HG03457 (cell line): ENCODE data around the gene REEP6.
"Not testable (repeated sequence)": the region's sequence is repeated elsewhere in the genome, so short reads cannot be mapped to it uniquely, and the experiment has no call there.

Experiments used
- ATAC-seq: cut with Tn5 transposase; IDR thresholded peaks from one replicate; pipeline ENCODE4 v1.9.1; 2021; ENCODE audit warnings: moderate number of reproducible peaks; ENCODE audit not compliant: unreplicated experiment

REEP6 gene

DNA sequence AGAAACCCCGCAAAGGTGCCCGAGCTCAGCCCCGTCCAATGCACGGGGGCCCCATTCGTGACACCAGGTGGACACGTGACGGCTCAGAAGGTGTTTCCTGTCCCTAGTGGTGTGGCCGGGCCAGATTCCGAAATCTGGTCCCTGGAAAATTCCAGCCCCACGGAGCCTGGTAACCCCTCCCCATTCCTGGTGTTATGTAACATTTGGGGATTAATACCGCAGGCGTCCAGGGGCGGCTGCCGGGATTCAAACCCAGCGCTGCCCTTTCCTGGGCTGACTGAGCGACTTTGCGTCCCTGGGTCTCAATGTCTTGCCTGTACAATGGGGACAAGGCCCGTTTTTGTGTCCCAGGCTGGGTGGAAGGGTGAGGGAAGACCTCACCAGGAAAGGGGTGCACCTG, 31.9 kb downstream of the REEP6 start:
- ATAC-seq: no peak

DNA sequence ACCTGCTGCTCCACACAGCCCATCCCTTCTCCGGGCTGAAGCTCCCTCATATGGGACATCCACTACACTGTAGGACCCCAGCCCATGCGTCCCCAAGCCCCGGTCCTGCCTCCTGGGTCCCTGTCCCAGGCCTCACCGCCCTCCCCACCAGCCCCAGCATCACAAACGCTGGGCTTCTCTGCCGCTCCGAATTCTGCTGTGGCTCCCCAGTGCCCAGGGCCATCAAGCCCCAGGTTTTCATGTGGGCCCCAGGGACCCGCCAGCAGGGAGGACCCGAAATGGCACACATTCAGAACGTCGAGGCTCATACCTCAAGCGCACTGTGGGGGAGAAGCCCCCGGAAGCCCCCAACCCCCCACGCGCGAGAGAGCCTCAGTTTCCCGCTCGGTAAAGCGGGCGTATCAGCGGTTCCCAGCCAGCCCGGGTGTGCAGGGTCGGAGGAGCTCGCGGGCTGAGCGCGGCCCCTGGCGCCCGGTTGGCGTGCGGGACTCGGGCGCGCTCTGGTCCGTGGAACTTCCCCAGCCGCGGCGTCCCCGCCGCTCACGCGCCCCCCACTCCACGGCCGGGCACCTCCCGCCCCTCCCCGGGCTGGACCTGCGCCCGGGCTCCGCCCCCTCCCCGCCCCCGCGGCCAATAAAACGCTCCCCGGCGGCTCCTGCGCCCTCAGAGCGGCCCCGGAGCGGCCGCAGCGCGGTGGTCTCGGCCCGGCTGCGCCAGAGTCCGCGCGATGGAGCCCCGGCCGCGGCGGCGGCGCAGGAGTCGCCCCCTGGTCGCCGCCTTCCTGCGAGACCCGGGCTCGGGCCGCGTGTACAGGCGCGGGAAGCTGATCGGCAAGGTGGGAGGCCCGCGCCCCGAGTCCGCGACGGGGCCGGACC, 32.7 kb downstream of the REEP6 start, which contains the start of gene PLK5:
TSS of gene PLK5 (plus strand) at position 666 of the 875 bp plus-strand sequence. CDS start 2,920 bp downstream, outside the sequence.
- ATAC-seq: no peak

DNA sequence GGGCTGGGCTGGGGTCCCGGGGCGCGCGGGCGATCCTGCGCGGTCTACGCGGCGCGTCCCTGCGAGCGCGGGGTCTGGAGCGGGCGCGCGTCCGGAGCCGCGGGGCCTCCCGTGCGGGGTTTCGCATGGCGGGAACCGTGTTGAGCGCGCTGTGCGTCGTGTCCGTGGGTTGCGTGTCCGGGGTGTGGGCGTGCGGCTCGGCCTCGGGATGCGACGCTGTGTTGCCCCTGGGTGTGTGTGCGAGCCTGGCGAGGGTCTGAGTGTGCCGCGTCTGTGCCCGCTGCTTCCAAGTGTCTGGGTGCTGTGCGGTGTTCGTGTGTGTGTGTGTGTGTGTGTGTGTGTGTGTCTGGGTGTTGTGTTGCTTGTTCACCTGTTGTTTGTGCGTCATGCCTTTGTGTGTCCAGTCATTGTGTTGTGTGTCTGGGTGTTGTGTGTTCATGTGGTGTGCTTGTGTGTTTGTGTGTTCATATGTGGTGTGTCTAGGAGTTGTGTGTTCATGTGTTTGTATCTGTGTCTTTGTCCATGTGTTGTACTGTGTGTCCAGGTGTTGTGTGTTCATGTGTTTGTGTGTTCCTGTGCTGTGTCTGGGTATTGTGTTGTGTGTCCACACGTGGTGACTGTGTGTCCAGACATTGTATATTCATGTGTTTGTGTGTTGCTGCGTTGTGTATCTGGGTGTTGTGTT, 33.4 kb downstream of the REEP6 start:
- ATAC-seq: no peak

DNA sequence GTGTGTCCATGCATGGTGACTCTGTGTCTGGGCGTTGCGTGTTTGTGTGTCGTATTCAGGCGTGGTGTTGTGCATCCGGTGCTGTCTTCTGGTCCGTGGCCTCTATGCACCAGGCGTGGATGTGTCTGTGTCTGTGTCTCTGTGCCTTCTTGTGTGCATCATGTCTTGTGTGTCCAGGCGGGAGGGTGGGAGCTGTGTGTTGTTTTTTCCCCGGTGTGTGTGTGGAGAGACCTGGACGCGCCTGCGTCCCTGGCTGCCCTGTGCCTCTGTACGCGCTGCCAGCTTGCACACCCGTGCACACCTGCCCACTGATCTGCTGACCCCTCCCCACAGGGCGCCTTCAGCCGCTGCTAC, 34.0 kb downstream of the REEP6 start:
- ATAC-seq: no peak

DNA sequence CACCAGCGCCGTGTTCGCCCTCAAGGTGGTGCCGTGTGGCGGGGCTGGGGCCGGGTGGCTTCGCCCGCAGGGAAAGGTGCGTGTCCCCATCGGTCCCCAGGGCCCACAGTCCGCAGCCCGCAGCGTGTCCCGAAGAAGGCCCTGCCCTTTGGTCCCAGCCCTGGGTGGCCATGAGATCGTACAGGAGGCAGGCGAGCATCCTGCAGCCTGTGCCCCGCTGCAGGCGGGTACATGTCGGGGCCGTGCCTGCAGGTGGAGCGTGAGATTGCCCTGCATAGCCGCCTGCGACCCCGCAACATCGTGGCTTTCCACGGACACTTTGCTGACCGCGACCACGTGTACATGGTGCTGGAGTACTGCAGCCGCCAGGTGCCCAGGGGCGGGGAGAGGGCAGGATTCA, 34.4 kb downstream of the REEP6 start:
- no peak for ATAC-seq

DNA sequence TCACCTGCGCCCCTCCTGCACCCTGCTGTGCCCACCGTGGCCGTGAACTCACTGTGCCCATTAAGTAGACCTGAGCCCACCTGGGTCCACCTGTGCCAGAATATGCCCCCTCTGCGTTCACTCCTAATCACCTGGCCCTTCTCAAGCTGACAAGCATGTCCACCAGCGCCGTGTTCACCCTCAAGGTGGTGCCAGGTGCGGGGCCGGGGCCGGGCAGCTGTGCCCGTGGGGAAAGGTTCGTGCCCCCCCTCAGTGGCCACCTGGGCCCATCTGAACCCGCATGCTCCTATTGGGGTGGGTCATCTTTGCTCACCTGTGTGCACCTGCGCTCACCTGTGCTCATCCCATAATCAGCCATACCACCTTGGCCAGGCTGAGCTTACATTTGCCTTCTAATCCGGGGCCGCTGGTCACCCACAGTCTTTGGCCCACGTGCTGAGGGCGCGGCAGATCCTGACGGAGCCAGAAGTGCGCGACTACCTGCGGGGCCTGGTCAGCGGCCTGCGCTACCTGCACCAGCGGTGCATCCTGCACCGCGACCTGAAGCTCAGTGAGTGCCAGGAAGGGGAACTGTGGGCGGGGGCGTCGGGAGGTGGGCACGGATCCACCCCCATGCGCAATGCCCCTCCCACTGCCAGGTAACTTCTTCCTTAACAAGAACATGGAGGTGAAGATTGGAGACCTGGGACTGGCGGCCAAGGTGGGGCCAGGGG, 35.2 kb downstream of the REEP6 start:
- ATAC-seq: no peak

DNA sequence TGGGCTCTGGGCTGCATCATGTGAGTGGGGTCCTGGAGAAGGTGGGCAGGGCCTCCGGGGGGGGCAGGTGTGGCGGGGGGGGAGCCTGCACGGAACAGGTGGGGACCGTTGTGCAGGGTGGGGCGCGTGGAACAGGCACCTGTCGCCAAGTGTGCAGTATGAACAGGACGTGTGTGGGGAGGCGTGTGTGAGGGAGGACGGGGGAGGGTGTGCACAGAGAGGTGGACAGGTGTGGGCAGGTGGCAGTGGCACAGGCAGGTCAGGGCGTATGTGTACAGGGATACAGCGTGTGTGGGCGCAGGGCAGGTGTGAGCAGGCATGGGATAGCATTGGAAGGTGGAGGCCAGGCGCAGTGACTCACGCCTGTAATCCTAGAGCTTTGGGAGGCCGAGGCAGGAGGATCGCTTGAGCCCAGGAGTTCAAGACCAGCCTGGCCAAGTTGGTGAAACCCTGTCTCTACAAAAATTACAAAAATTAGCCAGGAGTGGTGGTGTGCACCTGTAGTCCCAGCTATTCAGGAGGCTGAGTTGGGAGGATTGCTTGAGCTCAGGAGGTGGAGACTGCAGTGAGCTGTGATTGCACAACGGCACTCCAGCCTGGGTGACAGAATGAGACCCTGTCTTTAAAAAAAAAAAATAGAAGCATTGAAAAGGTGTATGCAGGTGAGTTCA, 36.1 kb downstream of the REEP6 start:
- ATAC-seq: no peak

DNA sequence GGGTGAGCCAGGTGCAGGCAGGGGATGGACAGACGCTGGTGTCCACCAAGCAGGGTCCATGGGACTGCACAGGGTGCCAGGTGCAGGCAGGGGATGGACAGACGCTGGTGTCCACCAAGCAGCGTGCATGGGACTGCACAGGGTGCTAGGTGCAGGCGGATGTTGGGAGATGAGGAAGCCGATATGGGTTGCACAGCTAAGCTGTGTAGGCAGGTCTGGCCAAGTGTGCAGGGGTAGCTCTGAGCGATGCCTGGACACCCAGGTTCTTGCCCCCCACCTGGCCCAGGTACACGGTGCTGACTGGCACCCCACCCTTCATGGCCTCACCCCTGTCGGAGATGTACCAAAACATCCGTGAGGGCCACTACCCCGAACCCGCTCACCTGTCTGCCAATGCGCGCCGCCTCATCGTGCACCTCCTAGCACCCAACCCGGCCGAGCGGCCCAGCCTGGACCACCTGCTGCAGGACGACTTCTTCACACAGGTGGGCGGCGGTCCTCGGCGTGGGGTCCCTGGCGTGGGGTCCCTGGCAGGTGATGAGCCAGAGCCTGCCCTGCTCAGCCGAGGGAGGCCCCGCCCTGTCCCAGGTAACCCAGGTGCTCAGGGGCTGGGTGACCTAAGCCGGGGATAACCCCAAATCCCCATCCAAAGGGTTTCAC, 36.8 kb downstream of the REEP6 start:
- no peak for ATAC-seq

DNA sequence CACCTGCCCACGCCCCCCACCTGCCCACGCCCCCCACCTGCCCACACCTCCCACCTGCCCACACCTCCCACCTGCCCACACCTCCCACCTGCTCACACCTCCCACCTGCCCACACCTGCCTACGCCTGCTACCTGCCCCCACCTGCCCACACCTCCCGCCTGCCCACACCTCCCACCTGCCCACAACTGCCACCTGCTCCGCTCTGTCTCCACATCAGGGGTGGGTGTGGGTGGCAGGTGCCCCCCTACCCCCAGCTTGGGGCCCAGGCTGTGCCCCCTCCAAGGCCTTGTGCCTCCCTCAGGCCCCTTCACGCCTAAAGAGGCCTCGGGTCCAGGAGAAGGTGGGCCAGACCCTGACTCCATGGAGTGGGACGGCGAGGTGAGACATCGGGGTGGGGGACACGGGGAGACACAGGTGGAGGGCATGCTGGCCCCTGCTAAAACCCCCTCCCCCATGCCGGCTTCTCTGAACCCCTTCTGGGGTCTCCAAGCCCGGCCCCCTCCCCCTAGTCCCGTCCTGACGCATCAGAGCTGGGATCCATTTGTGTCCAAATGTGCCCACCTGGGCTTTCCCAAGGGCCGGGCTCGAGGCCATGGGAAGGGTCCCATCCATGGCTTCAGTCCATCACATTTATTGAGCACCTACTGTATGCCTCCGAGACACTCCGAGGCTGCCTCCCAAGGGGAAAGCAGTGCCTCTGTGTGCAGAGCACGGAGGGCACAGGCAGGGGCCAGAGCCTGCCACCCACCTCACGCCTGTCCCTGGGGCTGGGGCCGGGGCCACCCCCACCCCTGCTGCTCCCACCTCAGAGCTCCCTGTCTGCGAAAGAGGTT, 37.8 kb downstream of the REEP6 start:
- no peak for ATAC-seq

DNA sequence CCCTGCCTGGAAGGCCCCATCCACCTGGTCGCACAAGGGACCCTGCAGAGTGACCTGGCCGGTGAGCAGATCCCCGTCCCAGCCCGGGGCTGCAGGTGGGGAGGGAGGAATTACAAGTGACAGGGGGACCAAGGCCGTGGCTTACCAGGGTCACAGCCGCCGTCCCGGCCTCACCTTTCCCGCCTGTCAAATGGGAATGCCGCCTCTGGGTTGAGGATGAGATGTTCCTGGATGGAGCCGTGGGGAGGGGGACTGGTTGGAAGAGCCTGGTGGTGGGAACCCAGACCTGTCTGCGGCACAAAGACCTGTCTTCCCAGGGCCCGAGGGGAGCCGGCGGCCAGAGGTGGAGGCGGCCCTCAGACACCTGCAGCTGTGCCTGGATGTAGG, 38.4 kb downstream of the REEP6 start:
- no peak for ATAC-seq

DNA sequence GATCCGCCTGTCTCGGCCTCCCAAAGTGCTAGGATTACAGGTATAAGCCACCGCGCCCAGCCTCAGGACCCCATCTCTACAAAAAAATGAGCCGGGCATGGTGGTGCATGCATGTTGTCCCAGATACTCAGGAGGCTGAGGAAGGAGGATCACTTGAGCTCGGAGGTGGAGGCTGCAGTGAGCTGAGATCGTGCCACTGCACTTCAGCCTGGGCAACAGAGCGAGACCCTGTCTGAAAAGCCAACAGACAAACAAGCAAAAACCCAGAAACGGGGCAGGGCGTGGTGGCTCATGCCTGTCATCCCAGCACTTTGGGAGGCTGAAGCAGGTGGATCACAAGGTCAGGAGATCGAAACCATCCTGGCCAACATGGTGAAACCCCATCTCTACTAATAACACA, 39.9 kb downstream of the REEP6 start:
- ATAC-seq: not testable (repeated sequence)

DNA sequence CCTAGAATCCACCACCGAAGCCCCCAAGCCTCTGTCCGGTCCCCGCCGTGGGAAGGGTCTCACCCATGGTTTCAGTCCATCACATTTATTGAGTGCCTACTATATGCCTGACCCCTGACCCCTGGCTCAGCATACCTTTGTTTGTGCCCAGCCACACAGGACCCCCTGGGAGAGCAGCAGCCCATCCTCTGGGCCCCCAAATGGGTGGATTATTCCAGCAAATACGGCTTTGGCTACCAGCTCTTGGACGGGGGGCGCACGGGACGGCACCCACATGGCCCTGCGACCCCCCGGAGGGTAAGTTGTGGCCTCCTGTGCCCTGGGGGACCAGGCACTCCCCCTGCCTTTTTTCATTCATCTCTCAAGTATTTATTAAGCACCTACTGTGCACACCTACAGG, 40.6 kb downstream of the REEP6 start:
- ATAC-seq: no peak

DNA sequence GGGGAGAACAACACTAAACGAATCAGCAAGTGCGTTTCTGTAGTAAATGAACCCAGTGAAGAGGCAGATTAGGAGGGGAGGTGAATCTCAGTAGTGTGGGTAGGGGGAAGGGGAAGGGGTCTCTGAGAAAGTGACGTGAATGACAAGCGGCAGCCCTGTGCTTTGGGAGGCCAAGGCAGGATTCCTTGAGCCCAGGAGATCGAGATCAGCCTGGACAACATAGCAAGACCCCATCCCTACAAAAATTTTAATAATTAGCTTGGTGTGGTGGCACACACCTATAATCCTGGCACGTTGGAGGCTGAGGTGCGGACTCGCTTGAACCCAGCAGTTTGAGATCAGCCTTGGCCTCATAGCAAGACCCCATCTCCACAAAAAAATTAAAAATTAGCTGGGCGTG, 41.0 kb downstream of the REEP6 start:
- ATAC-seq: no peak

DNA sequence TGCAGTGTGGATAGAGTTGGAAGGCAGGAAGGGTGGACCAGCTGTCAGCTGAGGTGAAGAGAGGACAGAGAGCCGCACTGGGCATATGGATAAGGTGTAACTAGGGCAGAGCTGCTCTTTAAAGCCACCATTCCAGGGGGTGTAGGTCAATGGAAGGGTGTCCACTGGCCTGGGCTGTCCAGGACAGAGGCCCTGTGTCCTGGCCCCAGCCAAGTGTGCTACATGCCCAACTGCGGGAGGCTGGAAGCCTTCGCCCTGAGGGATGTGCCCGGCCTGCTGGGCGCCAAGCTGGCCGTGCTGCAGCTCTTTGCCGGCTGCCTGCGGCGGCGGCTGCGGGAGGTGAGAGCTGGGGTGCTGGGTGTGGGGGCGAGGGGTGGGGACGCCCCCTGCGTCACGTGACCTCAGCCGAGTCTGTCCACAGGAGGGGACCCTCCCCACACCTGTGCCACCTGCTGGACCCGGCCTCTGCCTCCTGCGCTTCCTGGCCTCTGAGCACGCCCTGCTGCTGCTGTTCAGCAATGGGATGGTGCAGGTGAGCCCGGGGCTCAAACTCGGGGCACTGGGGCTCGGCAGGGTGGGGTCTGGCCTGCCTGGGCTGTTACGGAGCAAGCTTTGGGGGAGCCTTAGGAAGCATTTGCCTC, 42.6 kb downstream of the REEP6 start:
- ATAC-seq: no peak

DNA sequence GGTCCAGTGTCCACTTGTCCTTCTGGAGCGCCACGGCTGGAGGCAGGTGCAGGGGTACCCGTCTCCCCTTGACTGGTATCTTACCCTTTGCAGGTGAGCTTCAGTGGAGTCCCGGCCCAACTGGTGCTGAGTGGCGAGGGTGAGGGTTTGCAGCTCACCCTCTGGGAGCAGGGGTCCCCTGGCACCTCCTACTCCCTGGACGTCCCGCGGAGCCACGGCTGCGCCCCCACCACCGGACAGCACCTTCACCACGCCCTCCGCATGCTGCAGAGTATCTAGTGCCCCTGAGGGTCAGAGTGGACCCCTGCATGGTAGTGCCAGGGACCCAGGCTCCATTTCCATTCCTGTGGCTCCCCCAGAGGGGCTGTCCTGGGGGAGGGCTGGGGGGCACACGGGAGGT, 44.0 kb downstream of the REEP6 start:
- ATAC-seq: no peak

DNA sequence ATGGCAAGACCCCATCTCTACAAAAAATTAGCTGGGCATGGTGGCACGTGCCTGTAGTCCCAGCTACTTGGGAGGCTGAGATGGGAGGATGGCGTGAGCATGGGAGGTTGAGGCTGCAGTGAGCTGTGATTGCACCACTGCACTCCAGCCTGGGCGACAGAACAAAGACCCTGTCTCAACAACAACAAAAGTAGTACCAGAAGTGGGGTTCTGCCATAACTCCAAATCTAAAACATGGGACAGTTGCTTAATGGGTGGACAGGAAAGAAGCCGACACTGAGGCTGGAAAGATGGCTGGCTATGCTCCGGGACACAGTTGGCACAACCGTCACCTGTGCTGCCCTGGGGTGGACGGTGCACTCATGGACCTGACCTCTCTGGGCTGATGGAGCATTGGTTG, 44.7 kb downstream of the REEP6 start:
- not testable (repeated sequence) for ATAC-seq

DNA sequence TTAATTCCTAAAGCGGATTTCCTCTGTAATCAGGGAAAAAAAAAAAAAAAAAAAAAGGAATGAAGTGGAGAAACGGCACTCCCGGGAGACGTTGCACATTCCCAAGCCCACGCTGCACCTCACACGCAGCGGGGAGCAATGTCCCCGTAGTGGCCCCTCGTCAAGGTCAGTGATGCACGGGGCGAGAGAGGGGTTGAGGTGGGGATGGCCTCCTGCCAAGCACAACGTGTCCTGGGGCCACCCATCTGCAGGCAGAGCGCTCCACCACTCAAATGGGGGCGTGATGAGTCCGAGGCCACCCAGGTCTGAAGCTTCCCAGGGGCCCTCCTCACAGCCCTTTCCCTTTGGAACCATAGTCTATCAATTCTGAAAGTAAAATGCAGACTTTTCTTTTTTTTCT, 48.0 kb downstream of the REEP6 start:
- no peak for ATAC-seq

DNA sequence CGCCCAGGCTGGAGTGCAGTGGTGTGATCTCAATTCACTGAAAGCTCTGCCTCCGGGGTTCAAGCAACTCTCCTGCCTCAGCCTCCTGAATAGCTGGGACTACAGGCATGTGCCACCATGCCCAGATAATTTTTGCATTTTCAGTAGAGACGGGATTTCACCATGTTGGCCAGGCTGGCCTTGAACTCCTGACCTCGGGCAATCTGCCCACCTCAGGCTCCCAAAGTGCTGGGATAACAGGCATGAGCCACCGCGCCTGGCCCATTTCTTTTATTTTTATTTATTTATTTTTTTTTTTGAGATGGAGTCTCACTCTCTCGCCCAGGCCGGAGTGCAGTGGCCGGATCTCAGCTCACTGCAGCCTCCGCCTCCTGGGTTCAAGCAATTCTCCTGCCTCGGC, 48.8 kb downstream of the REEP6 start:
- ATAC-seq: not testable (repeated sequence)

DNA sequence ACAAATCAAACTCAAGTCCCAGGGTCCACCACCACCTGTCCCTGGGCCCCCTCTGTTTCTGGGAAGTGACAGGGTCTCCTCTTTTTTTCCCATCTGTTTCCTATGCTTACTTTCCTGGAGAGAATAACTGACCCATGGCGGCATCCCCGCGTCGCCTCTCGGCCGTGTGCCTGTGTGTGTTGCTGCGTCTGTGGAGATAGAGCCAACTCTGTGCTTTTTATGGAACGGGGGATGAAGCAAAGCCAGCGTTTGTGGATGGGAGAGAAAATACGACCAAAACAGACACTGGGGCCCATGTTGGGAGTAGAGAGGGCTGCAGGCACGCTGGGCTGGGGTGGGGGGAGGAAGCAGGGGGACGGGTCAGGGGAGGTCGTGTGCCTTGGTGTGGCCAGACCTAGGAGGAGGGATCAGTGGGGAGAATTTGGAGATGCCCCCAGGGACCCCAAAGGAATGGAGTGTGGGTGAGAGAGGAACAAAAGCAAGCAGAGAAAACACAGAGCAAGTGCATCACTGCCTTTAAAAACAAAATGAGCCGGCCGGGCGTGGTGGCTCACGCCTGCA, 49.5 kb downstream of the REEP6 start:
- ATAC-seq: no peak
